ENCODE measurements around the gene FXN.
"Not testable (repeated sequence)": the region's sequence is repeated elsewhere in the genome, so short reads cannot be mapped to it uniquely, and the experiment has no call there.

The FXN gene

GRCh38 chr9:69090946-69091345 lies 55.4 kb downstream of the FXN start:
- TF ChIP-seq ZNF274 (IDR thresholded peaks at IDR 0.05; ENCODE audit: low read depth, low read length), result no peak

GRCh38 chr9:69093471-69094103 lies 58.0 kb downstream of the FXN start:
- no peak overlapping the region for H3K4me3 ChIP-seq (ENCODE audit: low read length)
- no peak for TF ChIP-seq ZNF274 (IDR thresholded peaks at IDR 0.05; ENCODE audit: low read depth, low read length)

More at GRCh38 chr9:69090946-69091345, 55.4 kb downstream of the FXN start:
- no peak overlapping the region for H3K4me3 ChIP-seq (ENCODE audit: low read length)

- not testable (repeated sequence) for H3K4me3 ChIP-seq (ENCODE audit: low read length)
Observed at GRCh38 chr9:69094361-69095135, 59.0 kb downstream of the FXN start.

- H3K4me3 ChIP-seq (ENCODE audit: low read length), result no peak overlapping the region
- no peak for TF ChIP-seq ZNF274 (IDR thresholded peaks at IDR 0.05; ENCODE audit: low read depth, low read length)
Observed at GRCh38 chr9:69097064-69097463, 61.5 kb downstream of the FXN start.

- TF ChIP-seq ZNF274 (IDR thresholded peaks at IDR 0.05; ENCODE audit: low read depth, low read length), result no peak
- no peak overlapping the region for H3K4me3 ChIP-seq (ENCODE audit: low read length)
Observed at GRCh38 chr9:69097923-69098593, 62.5 kb downstream of the FXN start.

GRCh38 chr9:69103348-69103996 lies 67.9 kb downstream of the FXN start:
- not testable (repeated sequence) for H3K4me3 ChIP-seq (ENCODE audit: low read length)

- H3K4me3 ChIP-seq (ENCODE audit: low read length), result no peak overlapping the region
- no peak for TF ChIP-seq ZNF274 (IDR thresholded peaks at IDR 0.05; ENCODE audit: low read depth, low read length)
Observed at GRCh38 chr9:69104830-69105527, 69.4 kb downstream of the FXN start.

GRCh38 chr9:69107771-69108170 lies 72.2 kb downstream of the FXN start:
- H3K4me3 ChIP-seq (ENCODE audit: low read length), result no peak overlapping the region
- TF ChIP-seq ZNF274 (IDR thresholded peaks at IDR 0.05; ENCODE audit: low read depth, low read length), result no peak

GRCh38 chr9:69108706-69109105 lies 73.2 kb downstream of the FXN start:
- H3K4me3 ChIP-seq (ENCODE audit: low read length), result not testable (repeated sequence)

GRCh38 chr9:69109152-69109551 lies 73.6 kb downstream of the FXN start:
- TF ChIP-seq ZNF274 (IDR thresholded peaks at IDR 0.05; ENCODE audit: low read depth, low read length), result no peak
- H3K4me3 ChIP-seq (ENCODE audit: low read length), result no peak overlapping the region

GRCh38 chr9:69112646-69113045 lies 77.1 kb downstream of the FXN start:
- not testable (repeated sequence) for H3K4me3 ChIP-seq (ENCODE audit: low read length)

- no peak for TF ChIP-seq ZNF274 (IDR thresholded peaks at IDR 0.05; ENCODE audit: low read depth, low read length)
- H3K4me3 ChIP-seq (ENCODE audit: low read length), result no peak overlapping the region
Observed at GRCh38 chr9:69115621-69116020, 80.1 kb downstream of the FXN start.

GRCh38 chr9:69118656-69119055 lies 83.1 kb downstream of the FXN start:
- H3K4me3 ChIP-seq (ENCODE audit: low read length), result no peak overlapping the region
- TF ChIP-seq ZNF274 (IDR thresholded peaks at IDR 0.05; ENCODE audit: low read depth, low read length), result no peak

Measured in GM08714 (cell line).